Measurements from ENCODE around the gene RGS8. TPM values are rescaled to one million over a fixed set of nuclear protein-coding genes. Genes with fewer than 3 reads are reported as not detected.

Gene RGS8
- total RNA-seq, 2 donors from 2014 or later = 1.5 TPM; not detected in 1

DNA sequence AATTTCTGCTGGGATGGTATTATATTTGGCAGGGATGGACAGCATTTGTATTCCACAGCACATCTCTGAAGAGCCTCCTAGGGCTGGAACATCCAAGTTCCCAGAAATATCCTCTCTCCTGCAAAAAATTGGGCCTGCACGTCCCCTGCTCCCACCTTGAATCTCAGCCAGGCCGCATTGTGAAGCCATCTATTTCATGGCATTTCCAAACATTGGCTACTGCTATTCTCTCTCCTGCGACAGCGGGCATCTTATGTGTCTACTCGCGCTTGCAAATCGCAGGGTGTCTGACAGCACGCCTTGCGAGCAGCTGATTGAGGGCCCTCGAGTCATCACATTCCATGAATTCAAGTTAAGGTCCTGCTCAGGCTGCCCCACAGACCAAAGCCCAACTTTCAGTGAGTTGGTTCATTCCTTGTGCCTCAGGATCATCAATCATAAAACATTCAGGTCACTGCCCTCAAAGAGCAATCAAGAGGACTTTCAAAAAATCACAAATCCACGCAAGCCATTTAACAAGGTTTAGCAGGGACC lies 15.8 kb downstream of the RGS8 start:
- Histone ChIP-seq H3K36me3 (no peaks in the 10 kb centered on the region), H3K4me3 (no peak overlapping the region), H3K4me1 (replicated peaks) (no peaks in the 10 kb centered on the region), H3K9me3 (no peaks in the 10 kb centered on the region), H3K27ac (no peak overlapping the region), H3K27me3 (replicated peaks; ENCODE audit: insufficient read depth) (no peaks in the 10 kb centered on the region)
- intact Hi-C loops (cut with DNase I) = no loop called here
- no peak for DNase-seq (ENCODE audit: low spot score)
- 93% methylated on average over 11 of the region's 11 CpGs for WGBS
- TF ChIP-seq POLR2AphosphoS5 (IDR thresholded peaks at IDR 0.05) (no peak), POLR2A (IDR thresholded peaks at IDR 0.05) (no peak)
- TF ChIP-seq, protein P1, sequence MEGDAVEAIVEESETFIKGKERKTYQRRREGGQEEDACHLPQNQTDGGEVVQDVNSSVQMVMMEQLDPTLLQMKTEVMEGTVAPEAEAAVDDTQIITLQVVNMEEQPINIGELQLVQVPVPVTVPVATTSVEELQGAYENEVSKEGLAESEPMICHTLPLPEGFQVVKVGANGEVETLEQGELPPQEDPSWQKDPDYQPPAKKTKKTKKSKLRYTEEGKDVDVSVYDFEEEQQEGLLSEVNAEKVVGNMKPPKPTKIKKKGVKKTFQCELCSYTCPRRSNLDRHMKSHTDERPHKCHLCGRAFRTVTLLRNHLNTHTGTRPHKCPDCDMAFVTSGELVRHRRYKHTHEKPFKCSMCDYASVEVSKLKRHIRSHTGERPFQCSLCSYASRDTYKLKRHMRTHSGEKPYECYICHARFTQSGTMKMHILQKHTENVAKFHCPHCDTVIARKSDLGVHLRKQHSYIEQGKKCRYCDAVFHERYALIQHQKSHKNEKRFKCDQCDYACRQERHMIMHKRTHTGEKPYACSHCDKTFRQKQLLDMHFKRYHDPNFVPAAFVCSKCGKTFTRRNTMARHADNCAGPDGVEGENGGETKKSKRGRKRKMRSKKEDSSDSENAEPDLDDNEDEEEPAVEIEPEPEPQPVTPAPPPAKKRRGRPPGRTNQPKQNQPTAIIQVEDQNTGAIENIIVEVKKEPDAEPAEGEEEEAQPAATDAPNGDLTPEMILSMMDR (IDR thresholded peaks at IDR 0.05) = no peak

DNA sequence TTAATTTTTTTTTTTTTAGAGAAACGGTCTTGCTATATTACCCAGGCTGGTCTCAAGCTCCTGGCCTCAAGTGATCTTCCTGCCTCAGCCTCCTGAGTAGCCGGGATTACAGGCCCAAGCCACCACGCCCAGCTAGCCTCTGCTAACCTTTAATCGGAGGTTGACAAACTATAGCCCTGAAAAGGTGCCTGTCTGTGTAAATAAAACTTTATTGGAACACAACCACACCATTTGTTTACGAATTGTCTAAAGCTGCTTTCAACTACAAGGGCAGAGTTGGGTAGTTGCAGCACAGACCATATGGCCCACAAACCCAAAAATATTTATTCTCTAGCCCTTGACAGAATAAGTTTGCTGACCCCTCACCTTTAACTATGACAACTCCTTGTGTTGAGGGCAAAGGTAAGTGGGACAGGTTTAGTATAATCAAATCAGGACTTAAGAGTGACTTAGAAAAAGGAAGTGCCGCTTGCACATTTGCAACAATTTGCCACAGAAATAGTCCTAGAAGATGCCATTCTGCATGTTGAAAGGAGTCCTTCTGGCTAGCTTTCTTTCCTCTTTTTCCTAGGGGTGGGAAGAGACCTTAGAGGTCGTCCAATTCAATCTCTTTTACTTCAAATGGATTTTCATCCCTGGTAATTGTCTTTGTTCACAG lies 16.4 kb downstream of the RGS8 start:
- intact Hi-C loops (cut with DNase I) = no loop called here
- no peak for DNase-seq (ENCODE audit: low spot score)
- Histone ChIP-seq H3K36me3 (no peaks in the 10 kb centered on the region), H3K4me1 (replicated peaks) (no peaks in the 10 kb centered on the region), H3K27ac (no peak overlapping the region), H3K9me3 (no peaks in the 10 kb centered on the region), H3K4me3 (no peak overlapping the region), H3K27me3 (replicated peaks; ENCODE audit: insufficient read depth) (no peaks in the 10 kb centered on the region)
- 87% methylated on average over 7 of the region's 7 CpGs for WGBS
- TF ChIP-seq POLR2A (IDR thresholded peaks at IDR 0.05) (no peak), POLR2AphosphoS5 (IDR thresholded peaks at IDR 0.05) (no peak)
- TF ChIP-seq, protein P1 (IDR thresholded peaks at IDR 0.05) = no peak

DNA sequence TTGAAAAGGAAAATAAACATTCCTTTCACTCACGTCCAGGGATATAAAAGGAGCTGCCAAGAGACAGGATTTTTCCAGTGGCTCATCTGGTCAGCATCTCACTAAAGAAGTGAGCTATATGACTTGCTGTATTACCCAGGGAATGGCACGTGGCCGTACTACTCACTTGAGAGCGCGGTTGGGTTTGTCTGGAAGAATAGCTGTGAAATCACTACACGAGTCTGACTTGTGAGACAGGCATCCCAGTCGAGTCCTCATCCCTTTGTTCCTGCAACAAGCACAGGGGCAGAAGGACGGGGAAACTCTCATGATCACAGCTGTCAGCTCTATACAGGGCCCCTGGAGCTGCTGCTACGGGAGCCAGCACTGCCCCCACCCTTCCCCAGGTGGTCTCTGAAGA lies 17.7 kb downstream of the RGS8 start:
- TF ChIP-seq, protein P1 (IDR thresholded peaks at IDR 0.05) = no peak
- TF ChIP-seq POLR2AphosphoS5 (IDR thresholded peaks at IDR 0.05) = no peak
- no peak overlapping the region for H3K27ac ChIP-seq
- DNase-seq (ENCODE audit: low spot score) = no peak
- intact Hi-C loops (cut with DNase I) = no loop called here
- H3K36me3 ChIP-seq = no peaks in the 10 kb centered on the region
- H3K4me3 ChIP-seq = no peak overlapping the region
- H3K4me1 ChIP-seq (replicated peaks) = no peaks in the 10 kb centered on the region
- no peaks in the 10 kb centered on the region for H3K27me3 ChIP-seq (replicated peaks; ENCODE audit: insufficient read depth)
- 64% methylated on average over 9 of the region's 9 CpGs for WGBS
- H3K9me3 ChIP-seq = no peaks in the 10 kb centered on the region

DNA sequence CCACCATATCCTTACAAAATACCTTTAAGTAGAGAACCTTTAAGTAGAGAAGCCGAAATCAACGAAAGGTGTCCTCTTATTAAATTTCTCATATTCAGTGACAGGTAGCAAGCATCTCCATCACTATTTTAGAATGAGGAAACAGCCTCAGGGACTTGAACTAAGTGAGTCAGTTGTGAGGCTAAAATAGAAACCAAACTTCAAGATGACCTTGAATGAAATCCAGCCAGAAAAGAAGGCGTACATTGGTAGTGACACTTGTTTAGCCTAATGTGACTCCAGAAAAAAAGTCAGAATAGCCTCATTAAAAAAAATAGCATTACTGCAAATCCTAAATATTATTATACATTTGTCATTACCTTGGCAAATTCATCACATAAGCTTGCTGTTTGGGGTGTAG lies 20.1 kb downstream of the RGS8 start:
- Histone ChIP-seq H3K27ac (no peak overlapping the region), H3K4me1 (replicated peaks) (no peaks in the 10 kb centered on the region), H3K27me3 (replicated peaks; ENCODE audit: insufficient read depth) (no peaks in the 10 kb centered on the region), H3K36me3 (no peaks in the 10 kb centered on the region), H3K4me3 (no peak overlapping the region), H3K9me3 (no peaks in the 10 kb centered on the region)
- DNase-seq (ENCODE audit: low spot score) = no peak
- WGBS = 84% methylated on average over 3 of the region's 3 CpGs
- intact Hi-C loops (cut with DNase I) = no loop called here
- no peak for TF ChIP-seq POLR2AphosphoS5 (IDR thresholded peaks at IDR 0.05)
- TF ChIP-seq, protein P1 (IDR thresholded peaks at IDR 0.05) = no peak
- no peak for TF ChIP-seq POLR2A (IDR thresholded peaks at IDR 0.05)

DNA sequence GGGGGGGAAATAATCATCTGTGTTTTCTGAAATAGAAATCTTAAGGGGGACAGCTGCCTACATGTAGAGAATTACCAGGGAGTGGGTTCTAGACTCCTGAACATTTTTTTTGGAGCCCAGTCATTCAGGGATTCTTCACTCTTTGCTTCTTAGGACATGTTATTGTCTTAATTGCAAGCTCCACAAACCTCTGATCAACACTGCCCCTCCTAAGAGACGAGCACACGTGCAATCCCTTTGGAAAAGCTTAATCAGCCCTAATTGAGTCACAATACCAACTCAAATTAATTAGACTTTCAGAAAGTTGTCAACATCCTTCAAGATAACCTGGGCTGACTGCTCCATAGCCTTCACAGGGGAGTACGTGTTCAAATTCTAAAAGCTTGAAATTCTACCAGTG lies 21.4 kb downstream of the RGS8 start:
- Histone ChIP-seq H3K4me3 (no peak overlapping the region), H3K4me1 (replicated peaks) (no peaks in the 10 kb centered on the region), H3K27ac (no peak overlapping the region), H3K9me3 (no peaks in the 10 kb centered on the region), H3K27me3 (replicated peaks; ENCODE audit: insufficient read depth) (no peaks in the 10 kb centered on the region), H3K36me3 (no peaks in the 10 kb centered on the region)
- no peak for TF ChIP-seq POLR2AphosphoS5 (IDR thresholded peaks at IDR 0.05)
- no peak for TF ChIP-seq POLR2A (IDR thresholded peaks at IDR 0.05)
- TF ChIP-seq, protein P1 (IDR thresholded peaks at IDR 0.05) = no peak
- DNase-seq (ENCODE audit: low spot score) = no peak
- intact Hi-C loops (cut with DNase I) = no loop called here
- whole genome bisulfite sequencing = 80% methylated on average over 3 of the region's 3 CpGs

All from prostate gland (tissue), 2 donors.